CD14-positive monocyte (primary cell): Measurements from ENCODE around the gene DGKB. TPM values are rescaled to one million over a fixed set of nuclear protein-coding genes. Genes with fewer than 3 reads are reported as not detected.

ENCODE experiments used
- DNase-seq, 3 donors: peaks; one replicate each; pipeline ENCODE4 v3.0.0-alpha.2; 2011 to 2022
- H2AFZ ChIP-seq: 2 replicates; pipeline ENCODE4 v1.6.0; 2012; ENCODE audit warnings: mild to moderate bottlenecking, low read depth, low read length, inconsistent platforms; ENCODE audit not compliant: insufficient read depth, poor library complexity, severe bottlenecking
- H3K27ac ChIP-seq, 2 donors: 1 replicate in 1 of 2; 2 replicates in 1 of 2; pipeline ENCODE4 v1.5.1; 2012 to 2013; ENCODE audit warnings: low read length in 2 of 2, control low read depth in 1 of 2, inconsistent platforms in 1 of 2, low read depth in 1 of 2, mild to moderate bottlenecking in 1 of 2
- H3K27me3 ChIP-seq, 2 donors: one replicate each; pipeline versions ENCODE4 v1.6.0 to v1.6.1; 2011 to 2013; ENCODE audit warnings: low read length in 2 of 2; ENCODE audit not compliant: control insufficient read depth in 2 of 2, insufficient read depth in 2 of 2
- H3K36me3 ChIP-seq, 2 donors: replicated peaks in 1 of 2; 1 replicate in 1 of 2; 2 replicates in 1 of 2; pipeline versions ENCODE4 v1.5.1 to v1.6.1; 2012 to 2013; ENCODE audit warnings: low read length in 2 of 2, control low read depth in 1 of 2, inconsistent platforms in 1 of 2, mild to moderate bottlenecking in 1 of 2; ENCODE audit not compliant: insufficient read depth in 2 of 2, control insufficient read depth in 1 of 2
- H3K4me1 ChIP-seq, 2 donors: 1 replicate in 1 of 2; 2 replicates in 1 of 2; pipeline versions ENCODE4 v1.5.1 to v1.6.1; 2012 to 2013; ENCODE audit warnings: low read length in 2 of 2, control low read depth in 1 of 2, inconsistent platforms in 1 of 2, mild to moderate bottlenecking in 1 of 2, moderate library complexity in 1 of 2; ENCODE audit not compliant: insufficient read depth in 2 of 2, control insufficient read depth in 1 of 2
- H3K4me2 ChIP-seq: replicated peaks from 2 replicates; pipeline ENCODE3; 2012; ENCODE audit warnings: low read length, moderate library complexity, mild to moderate bottlenecking; ENCODE audit not compliant: poor library complexity, severe bottlenecking; ENCODE audit errors: extremely low read depth
- H3K4me3 ChIP-seq, 3 experiments: fragments of 200-600 bp in 1 of 3; sonication (generic) in 1 of 3; replicated peaks in 1 of 3; 1 replicate in 2 of 3; 2 replicates in 1 of 3; pipeline ENCODE4 v1.5.1; 2011 to 2013; ENCODE audit warnings: low read length in 3 of 3, mild to moderate bottlenecking in 3 of 3, control low read depth in 2 of 3, low read depth in 2 of 3, inconsistent platforms in 1 of 3, moderate library complexity in 1 of 3
- H3K79me2 ChIP-seq: 2 replicates; pipeline ENCODE4 v1.6.0; 2012; ENCODE audit warnings: mild to moderate bottlenecking, control low read depth, inconsistent platforms, low read length, moderate library complexity; ENCODE audit not compliant: insufficient read depth
- H3K9ac ChIP-seq: 2 replicates; pipeline ENCODE4 v1.6.0; 2017; ENCODE audit warnings: low read length, mild to moderate bottlenecking; ENCODE audit not compliant: insufficient read depth, poor library complexity, severe bottlenecking
- H3K9me3 ChIP-seq, 2 donors: replicated peaks in 1 of 2; 1 replicate in 1 of 2; 2 replicates in 1 of 2; pipeline versions ENCODE4 v1.5.1 to v1.6.1; 2012 to 2013; ENCODE audit warnings: low read length in 2 of 2, control low read depth in 1 of 2; ENCODE audit not compliant: control insufficient read depth in 1 of 2, insufficient read depth in 1 of 2
- H4K20me1 ChIP-seq: 2 replicates; pipeline ENCODE4 v1.6.0; 2012; ENCODE audit warnings: mild to moderate bottlenecking, low read length, control low read depth, moderate library complexity; ENCODE audit not compliant: insufficient read depth
- H3K27ac Mint-ChIP-seq, 7 donors: one replicate each; pipeline ENCODE4 v1.8.0; 2020; ENCODE audit warnings: mild to moderate bottlenecking in 7 of 7, mixed read lengths in 7 of 7, moderate library complexity in 6 of 7, inconsistent platforms in 2 of 7
- H3K27me3 Mint-ChIP-seq, 3 donors: one replicate each; pipeline ENCODE4 v1.8.0; 2021 to 2022; ENCODE audit warnings: low read depth in 3 of 3, mild to moderate bottlenecking in 3 of 3, mixed read lengths in 3 of 3, moderate library complexity in 3 of 3, inconsistent platforms in 1 of 3
- H3K36me3 Mint-ChIP-seq, 2 donors: one replicate each; pipeline ENCODE4 v1.8.0; 2020; ENCODE audit warnings: mixed read lengths in 2 of 2, inconsistent platforms in 1 of 2, mild to moderate bottlenecking in 1 of 2
- H3K4me1 Mint-ChIP-seq: one replicate; pipeline ENCODE4 v1.8.0; 2020; ENCODE audit warnings: mild to moderate bottlenecking, mixed read lengths
- H3K4me3 Mint-ChIP-seq, 2 donors: one replicate each; pipeline ENCODE4 v1.8.0; 2020; ENCODE audit warnings: mild to moderate bottlenecking in 2 of 2, mixed read lengths in 2 of 2, moderate library complexity in 1 of 2
- H3K9me3 Mint-ChIP-seq, 7 donors: one replicate each; pipeline ENCODE4 v1.8.0; 2020 to 2022; ENCODE audit warnings: mixed read lengths in 7 of 7, mild to moderate bottlenecking in 6 of 7, moderate library complexity in 6 of 7, inconsistent platforms in 2 of 7
- CTCF ChIP-seq: fragments of 200-600 bp; IDR thresholded peaks from one replicate; pipeline ENCODE4 v1.8.0; 2022; ENCODE audit warnings: antibody characterized with exemption, mild to moderate bottlenecking
- WGBS: methylation state at CpG from one replicate; pipeline ENCODE4 v1.1.5; 2013; ENCODE audit warnings: missing lambda C conversion rate; ENCODE audit not compliant: insufficient coverage; 5-methylcytosine and 5-hydroxymethylcytosine counted together
- intact Hi-C, 2 donors: fragments of 100-400 bp; cut with micrococcal nuclease; formaldehyde crosslinking; loops; one replicate each; pipeline versions ENCODE4 v1.15.0 to v1.15.1; 2023
- polyA plus RNA-seq, 3 donors: library from polyadenylated mRNA; depleted of rRNA in 1 of 3; unstranded in 2 of 3; stranded (reverse) in 1 of 3; fragments of 300-500 nt in 2 of 3; fragments of >200 nt in 1 of 3; fragmentation: Illumina TruSeq in 2 of 3; gene quantifications; 1 replicate in 2 of 3; 2 replicates in 1 of 3; pipeline ENCODE4 v1.2.3, GENCODE V29; 2012 to 2021

DGKB gene
- polyA plus RNA-seq, 3 donors, result not detected

- H3K36me3 Mint-ChIP-seq, result no peaks in the 10 kb centered on the region
- WGBS, result no CpG with 5 or more reads among the region's 2 CpGs
- H3K27ac ChIP-seq, result no peak overlapping the region
These were observed 764.9 kb downstream of the DGKB start for GRCh38 chr7:14137676-14138075.

GRCh38 chr7:14133752-14134151 lies 768.8 kb downstream of the DGKB start:
- Histone ChIP-seq H3K27ac (no peak overlapping the region), H3K79me2 (no peaks in the 10 kb centered on the region), H4K20me1 (no peaks in the 10 kb centered on the region), H3K4me3 (no peak overlapping the region), H3K27me3 (no peaks in the 10 kb centered on the region), H2AFZ (no peak overlapping the region), H3K9ac (no peak overlapping the region), H3K4me1 (no peaks in the 10 kb centered on the region), H3K36me3 (no peaks in the 10 kb centered on the region), H3K4me2 (no peak overlapping the region), H3K9me3 (peaks cover 0 to 6% of the 10 kb centered on the region in 2 donors)
- Mint-ChIP-seq H3K9me3 (peaks cover 0 to 5% (median under 1%) of the 10 kb centered on the region in 7 donors), H3K4me3 (no peak overlapping the region), H3K36me3 (no peaks in the 10 kb centered on the region), H3K4me1 (no peaks in the 10 kb centered on the region), H3K27ac (no peak overlapping the region), H3K27me3 (no peaks in the 10 kb centered on the region)
- intact Hi-C loops, result no loop called here
- TF ChIP-seq CTCF, result no peak
- DNase-seq, result no peak
- no CpG with 5 or more reads among the region's 1 CpG for WGBS

More at GRCh38 chr7:14137676-14138075, 764.9 kb downstream of the DGKB start:
- H3K79me2 ChIP-seq, result no peaks in the 10 kb centered on the region
- H3K27ac Mint-ChIP-seq, result no peak overlapping the region
- no peaks in the 10 kb centered on the region for H3K27me3 ChIP-seq
- H3K9me3 Mint-ChIP-seq, result peaks cover 0 to 10% (median 4%) of the 10 kb centered on the region in 7 donors
- DNase-seq, result no peak
- H3K9me3 ChIP-seq, result peaks cover 0 to 12% of the 10 kb centered on the region in 2 donors
- H3K9ac ChIP-seq, result no peak overlapping the region
- no peak overlapping the region for H2AFZ ChIP-seq
- no peaks in the 10 kb centered on the region for H3K4me1 ChIP-seq
- no peaks in the 10 kb centered on the region for H3K36me3 ChIP-seq
- TF ChIP-seq CTCF, result no peak
- H4K20me1 ChIP-seq, result no peaks in the 10 kb centered on the region
- H3K4me1 Mint-ChIP-seq, result no peaks in the 10 kb centered on the region
- intact Hi-C loops, result no loop called here
- H3K4me2 ChIP-seq, result no peak overlapping the region
- no peak overlapping the region for H3K4me3 Mint-ChIP-seq
- H3K27me3 Mint-ChIP-seq, result no peaks in the 10 kb centered on the region
- H3K4me3 ChIP-seq, result no peak overlapping the region
